B cell (primary cell): Measurements from ENCODE around the gene LRCH2. TPM values are rescaled to one million over a fixed set of nuclear protein-coding genes. Genes with fewer than 3 reads are reported as not detected.

Source experiments
- ATAC-seq: fragments of 200-7000 bp; cut with Tn5 transposase; one replicate; pipeline ENCODE4 v1.10.0; 2021; ENCODE audit warnings: low read depth, mild to moderate bottlenecking, moderate number of reproducible peaks, moderate library complexity
- CTCF ChIA-PET: fragments of 350-600 bp; sonication (Branson Sonifier 250); formaldehyde crosslinking; loops from one replicate; lab custom pipeline; 2021; ENCODE audit warnings: antibody characterized with exemption, inconsistent platforms; lab: Charles Lee
- POLR2A ChIA-PET: fragments of 350-600 bp; sonication (Branson Sonifier 250); formaldehyde crosslinking; loops from one replicate; lab custom pipeline; 2021; ENCODE audit warnings: antibody characterized with exemption; lab: Charles Lee
- DNase-seq: peaks from one replicate; pipeline ENCODE4 v3.0.0; 2013
- H2AFZ ChIP-seq: 2 replicates; pipeline ENCODE4 v1.6.1; 2012; ENCODE audit warnings: mild to moderate bottlenecking, low read depth, low read length; ENCODE audit not compliant: insufficient read depth, poor library complexity, severe bottlenecking
- H3K27ac ChIP-seq, 2 donors: 1 replicate in 1 of 2; 2 replicates in 1 of 2; pipeline ENCODE4 v1.5.1; 2012 to 2013; ENCODE audit warnings: low read length in 2 of 2, mild to moderate bottlenecking in 2 of 2, moderate library complexity in 1 of 2
- H3K27me3 ChIP-seq, 4 experiments: fragments of 200-600 bp in 1 of 4; sonication (generic) in 1 of 4; replicated peaks in 1 of 4; 1 replicate in 2 of 4; 2 replicates in 2 of 4; pipeline versions ENCODE4 v1.6.1 to v1.7.0; 2013 to 2016; ENCODE audit warnings: low read length in 3 of 4, mild to moderate bottlenecking in 2 of 4, mixed read lengths in 1 of 4, moderate library complexity in 1 of 4; ENCODE audit not compliant: insufficient read depth in 4 of 4, control insufficient read depth in 3 of 4; ENCODE audit errors: control extremely low read depth in 1 of 4
- H3K36me3 ChIP-seq, 2 experiments: replicated peaks in 1 of 2; 1 replicate in 1 of 2; 2 replicates in 1 of 2; pipeline versions ENCODE4 v1.6.1 to v1.7.1; 2013; ENCODE audit warnings: low read length in 1 of 2; ENCODE audit not compliant: insufficient read depth in 2 of 2, control insufficient read depth in 1 of 2; ENCODE audit errors: control extremely low read depth in 1 of 2, extremely low read depth in 1 of 2
- H3K4me1 ChIP-seq, 2 donors: fragments of 200-600 bp in 1 of 2; sonication (generic) in 1 of 2; 1 replicate in 1 of 2; 2 replicates in 1 of 2; pipeline versions ENCODE4 v1.5.1 to v1.6.1; 2013 to 2017; ENCODE audit warnings: low read length in 2 of 2; ENCODE audit not compliant: control insufficient read depth in 2 of 2, insufficient read depth in 2 of 2
- H3K4me2 ChIP-seq: replicated peaks from 2 replicates; pipeline ENCODE3; 2012; ENCODE audit warnings: mild to moderate bottlenecking, low read depth, low read length; ENCODE audit not compliant: poor library complexity, severe bottlenecking
- H3K4me3 ChIP-seq, 5 experiments: fragments of 200-600 bp in 1 of 5; sonication (generic) in 1 of 5; 1 replicate in 3 of 5; 2 replicates in 2 of 5; pipeline versions ENCODE4 v1.5.1 to v1.7.0; 2011 to 2016; ENCODE audit warnings: low read length in 4 of 5, mild to moderate bottlenecking in 4 of 5, low read depth in 2 of 5, control low read depth in 1 of 5, moderate library complexity in 1 of 5; ENCODE audit not compliant: insufficient read depth in 1 of 5; ENCODE audit errors: control extremely low read depth in 1 of 5, extremely low read depth in 1 of 5
- H3K79me2 ChIP-seq: fragments of 200-600 bp; sonication (generic); one replicate; pipeline ENCODE4 v1.6.0; 2016; ENCODE audit warnings: low read length; ENCODE audit not compliant: control insufficient read depth, insufficient read depth
- H3K9ac ChIP-seq: fragments of 200-600 bp; sonication (generic); 2 replicates; pipeline ENCODE4 v1.6.1; 2017; ENCODE audit warnings: mild to moderate bottlenecking, low read length, moderate library complexity
- H3K9me3 ChIP-seq, 3 donors: one replicate each; pipeline versions ENCODE4 v1.6.1 to v1.7.1; 2013; ENCODE audit warnings: low read length in 2 of 3; ENCODE audit not compliant: control insufficient read depth in 2 of 3, insufficient read depth in 1 of 3; ENCODE audit errors: control extremely low read depth in 1 of 3
- H4K20me1 ChIP-seq: 2 replicates; pipeline ENCODE4 v1.6.0; 2012; ENCODE audit warnings: mild to moderate bottlenecking, low read length; ENCODE audit not compliant: insufficient read depth, control insufficient read depth, poor library complexity, severe bottlenecking
- H3K27ac Mint-ChIP-seq: one replicate; pipeline ENCODE4 v1.8.0; 2021; ENCODE audit warnings: mixed read lengths
- H3K27me3 Mint-ChIP-seq: one replicate; pipeline ENCODE4 v1.8.0; 2021; ENCODE audit warnings: mixed read lengths
- H3K4me1 Mint-ChIP-seq: one replicate; pipeline ENCODE4 v1.8.0; 2021; ENCODE audit warnings: mixed read lengths
- H3K4me3 Mint-ChIP-seq: one replicate; pipeline ENCODE4 v1.8.0; 2021; ENCODE audit warnings: mixed read lengths
- H3K9me3 Mint-ChIP-seq: one replicate; pipeline ENCODE4 v1.8.0; 2022; ENCODE audit warnings: mixed read lengths; ENCODE audit not compliant: insufficient read depth
- CTCF ChIP-seq: fragments of 200-600 bp; IDR thresholded peaks from one replicate; pipeline ENCODE4 v1.8.0; 2022; ENCODE audit warnings: antibody characterized with exemption, mild to moderate bottlenecking
- EZH2 ChIP-seq: IDR thresholded peaks from 2 replicates; pipeline ENCODE4 v1.6.1; 2012; ENCODE audit warnings: borderline replicate concordance, low read depth, mild to moderate bottlenecking, moderate library complexity, low read length; ENCODE audit not compliant: insufficient read depth, poor library complexity, severe bottlenecking
- WGBS: methylation state at CpG from one replicate; pipeline ENCODE4 v1.1.5; 2013; ENCODE audit warnings: missing lambda C conversion rate; ENCODE audit not compliant: insufficient coverage; 5-methylcytosine and 5-hydroxymethylcytosine counted together
- intact Hi-C: fragments of 100-400 bp; cut with micrococcal nuclease; formaldehyde crosslinking; loops from one replicate; pipeline ENCODE4 v1.10.0; 2022
- polyA plus RNA-seq: library from polyadenylated mRNA; depleted of rRNA; stranded (reverse); fragments of >200 nt; gene quantifications from 2 replicates; pipeline ENCODE4 v1.2.3, GENCODE V29; 2012
- total RNA-seq, 2 donors: library from RNA; stranded (reverse); fragments of 120-200 nt in 1 of 2; gene quantifications; 1 replicate in 1 of 2; 2 replicates in 1 of 2; pipeline versions ENCODE4 v1.2.3 to v1.2.4, GENCODE V29; 2013 to 2022

LRCH2 gene
- total and polyA plus RNA-seq, 2 donors (not counting 1 experiment from before 2014, with no cell fraction given) = not detected

DNA sequence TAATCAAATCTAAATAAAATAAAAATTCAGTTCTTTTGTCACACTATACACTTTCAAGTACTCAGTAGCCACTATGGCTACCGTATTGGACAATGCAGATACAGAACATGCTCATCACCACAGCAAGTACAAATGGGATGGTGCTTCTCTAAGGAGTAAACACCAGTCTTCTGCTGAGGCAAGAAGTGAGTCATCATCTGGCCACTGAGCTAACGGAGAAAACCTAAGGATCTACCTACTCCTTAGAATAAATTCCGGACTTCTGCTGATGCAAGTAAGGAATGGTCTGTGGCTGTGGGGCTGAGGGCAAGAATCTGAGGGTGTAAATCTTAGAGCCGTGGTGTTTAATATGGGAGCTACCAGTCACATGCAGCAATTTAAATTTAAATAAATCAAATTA is 56.0 kb downstream of the LRCH2 start:
- H3K36me3 ChIP-seq = no peaks in the 10 kb centered on the region
- no peak overlapping the region for H3K4me3 ChIP-seq
- H3K9ac ChIP-seq = no peak overlapping the region
- POLR2A ChIA-PET = no interaction called here
- WGBS = no CpG with 5 or more reads among the region's 4 CpGs
- Mint-ChIP-seq H3K27me3 (no peaks in the 10 kb centered on the region), H3K4me3 (no peak overlapping the region), H3K4me1 (no peaks in the 10 kb centered on the region), H3K27ac (no peak overlapping the region), H3K9me3 (no peaks in the 10 kb centered on the region)
- no peak overlapping the region for H2AFZ ChIP-seq
- DNase-seq (no peak), ATAC-seq (no peak)
- H3K4me1 ChIP-seq = no peaks in the 10 kb centered on the region
- CTCF ChIA-PET = no interaction called here
- intact Hi-C loops = no loop called here
- TF ChIP-seq CTCF = no peak
- no peak for TF ChIP-seq EZH2
- H3K27me3 ChIP-seq = no peaks in the 10 kb centered on the region
- H3K79me2 ChIP-seq = no peaks in the 10 kb centered on the region
- no peak overlapping the region for H3K27ac ChIP-seq
- no peaks in the 10 kb centered on the region for H3K9me3 ChIP-seq
- no peaks in the 10 kb centered on the region for H4K20me1 ChIP-seq
- no peak overlapping the region for H3K4me2 ChIP-seq

GRCh38 chrX:115174548-115174947 is 59.3 kb downstream of the LRCH2 start:
- intact Hi-C loops = no loop called here
- no peak overlapping the region for H3K27ac ChIP-seq
- no peak overlapping the region for H3K9ac ChIP-seq
- H2AFZ ChIP-seq = no peak overlapping the region
- no peaks in the 10 kb centered on the region for H3K27me3 Mint-ChIP-seq
- H4K20me1 ChIP-seq = no peaks in the 10 kb centered on the region
- H3K4me2 ChIP-seq = no peak overlapping the region
- no peaks in the 10 kb centered on the region for H3K36me3 ChIP-seq
- no peaks in the 10 kb centered on the region for H3K79me2 ChIP-seq
- ChIA-PET CTCF (no interaction called here), POLR2A (no interaction called here)
- H3K27ac Mint-ChIP-seq = no peak overlapping the region
- no peaks in the 10 kb centered on the region for H3K9me3 Mint-ChIP-seq
- no peak overlapping the region for H3K4me3 ChIP-seq
- TF ChIP-seq CTCF (no peak), EZH2 (no peak)
- no peak for ATAC-seq
- no peak overlapping the region for H3K4me3 Mint-ChIP-seq
- H3K4me1 Mint-ChIP-seq = no peaks in the 10 kb centered on the region
- H3K4me1 ChIP-seq = no peaks in the 10 kb centered on the region
- 100% methylated on average over 1 of the region's 3 CpGs for WGBS
- H3K9me3 ChIP-seq = no peaks in the 10 kb centered on the region
- H3K27me3 ChIP-seq = no peaks in the 10 kb centered on the region
- no peak for DNase-seq
